Measurements from ENCODE around the gene VAV3. TPM values are rescaled to one million over a fixed set of nuclear protein-coding genes. Genes with fewer than 3 reads are reported as not detected.

VAV3 gene
- total and polyA plus RNA-seq, 2 of the 13 experiments (the other 11 are each of a cell fraction or from before 2014, with no cell fraction given) = 15.9 to 29.8 TPM

DNA sequence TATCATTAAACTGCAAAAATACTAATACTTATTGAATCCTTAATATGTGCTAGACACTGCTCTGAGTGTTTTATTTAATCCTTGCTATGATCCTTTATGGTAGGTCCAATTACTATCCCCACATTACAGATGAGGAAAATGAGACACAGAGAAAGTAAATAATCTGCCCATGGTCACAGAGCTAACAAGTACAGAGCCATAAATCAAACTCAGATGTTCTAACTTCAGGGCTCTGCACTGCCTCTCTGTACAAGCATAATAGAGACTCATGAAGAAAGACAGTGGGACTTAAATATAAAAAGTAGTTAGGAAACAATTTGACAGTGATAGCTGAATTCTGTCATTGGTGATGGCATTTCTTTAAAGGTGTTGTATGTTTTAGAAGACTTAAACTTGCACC lies 346.4 kb downstream of the VAV3 start:
- Histone ChIP-seq H4K20me1 (ENCODE audit: insufficient read depth, low read length) (no peaks in the 10 kb centered on the region), H3K27me3 (ENCODE audit: control insufficient read depth in 1 of 2, insufficient read depth in 2 of 2, low read length in 2 of 2) (no peaks in the 10 kb centered on the region), H3K9ac (ENCODE audit: insufficient read depth, low read depth, low read length) (no peak overlapping the region), H3K4me3 (replicated peaks in 1 of 3; ENCODE audit: insufficient read depth in 1 of 3, low read depth in 2 of 3, low read length in 3 of 3) (no peak overlapping the region), H3K27ac (ENCODE audit: extremely low read length, insufficient read depth, low read length) (no peak overlapping the region), H3K36me3 (replicated peaks in 1 of 2; ENCODE audit: control insufficient read depth in 1 of 2, insufficient read depth in 2 of 2, low read length in 2 of 2) (no peaks in the 10 kb centered on the region; a peak in 1 of 5 replicates), H3K9me3 (ENCODE audit: low read length) (no peaks in the 10 kb centered on the region), H3K4me1 (ENCODE audit: insufficient read depth, low read length) (no peaks in the 10 kb centered on the region), H2AFZ (ENCODE audit: low read length) (no peak overlapping the region), H3K79me2 (ENCODE audit: insufficient read depth, low read length) (no peaks in the 10 kb centered on the region), H3K4me2 (ENCODE audit: low read depth, low read length) (no peak overlapping the region)
- intact Hi-C loops (cut with micrococcal nuclease; ENCODE audit: unreplicated experiment) = no loop called here
- in situ Hi-C loops (cut with HindIII; ENCODE audit: extremely low pct_ligation_motif_present, low pct_unique_long_range_greater_than_20kb) = no loop called here
- no peak for ATAC-seq
- CTCF ChIA-PET (ENCODE audit: low intra/inter-chr PET ratio, low total read pairs) = no interaction called here
- DNase-seq (ENCODE audit: low spot score) = no peak
- TF ChIP-seq ZNF644 (CRISPR knock-in tag; IDR thresholded peaks at IDR 0.05; ENCODE audit: low read depth) = no peak
- TF ChIP-seq MAX (IDR thresholded peaks at IDR 0.05) = no peak
- TF ChIP-seq ZNF563 (CRISPR knock-in tag; IDR thresholded peaks at IDR 0.05) = no peak
- TF ChIP-seq DNMT1 (CRISPR knock-in tag; IDR thresholded peaks at IDR 0.05) = no peak
- TF ChIP-seq CHD4 (IDR thresholded peaks at IDR 0.05; ENCODE audit: borderline replicate concordance, low read length) = no peak
- no peak for TF ChIP-seq PRPF4 (IDR thresholded peaks at IDR 0.05; ENCODE audit: low read depth, low read length, poor library complexity, severe bottlenecking)
- TF ChIP-seq SSRP1 (CRISPR knock-in tag; IDR thresholded peaks at IDR 0.05) = no peak
- no peak for TF ChIP-seq ZNF737 (CRISPR knock-in tag; IDR thresholded peaks at IDR 0.05; ENCODE audit: borderline replicate concordance)
- TF ChIP-seq SIX4 (CRISPR knock-in tag; IDR thresholded peaks at IDR 0.05) = no peak
- no peak for TF ChIP-seq CBX1 (IDR thresholded peaks at IDR 0.05; ENCODE audit: low read depth)
- TF ChIP-seq ZIK1 (CRISPR knock-in tag; IDR thresholded peaks at IDR 0.05; ENCODE audit: borderline replicate concordance, low read depth) = no peak
- TF ChIP-seq NFIB (CRISPR knock-in tag; IDR thresholded peaks at IDR 0.05; ENCODE audit: borderline replicate concordance) = no peak
- no peak for TF ChIP-seq DNMT3B (CRISPR knock-in tag; conservative IDR thresholded peaks at IDR 0.05)
- BruUV-seq (replicated peaks) = no TSS peak
- POLR2A ChIA-PET = no interaction called here
- FAIRE-seq = no peak
